Hepatocyte (in vitro differentiated cells): ENCODE measurements around the gene FCAR.
"Not testable (repeated sequence)": the region's sequence is repeated elsewhere in the genome, so short reads cannot be mapped to it uniquely, and the experiment has no call there.

Experiments used
- CTCF ChIP-seq: fragments of 200-600 bp; sonication (generic); IDR thresholded peaks from 2 replicates; pipeline ENCODE4 v1.5.1; 2016; ENCODE audit warnings: antibody characterized with exemption, mild to moderate bottlenecking; ENCODE audit not compliant: poor library complexity
- EZH2phosphoT487 ChIP-seq: fragments of 200-600 bp; sonication (generic); IDR thresholded peaks from one replicate; pipeline ENCODE4 v1.6.1; 2018; ENCODE audit warnings: antibody characterized with exemption, mild to moderate bottlenecking, low read depth, moderate library complexity; ENCODE audit not compliant: unreplicated experiment, severe bottlenecking

GRCh38 chr19:54858476-54858875 lies 15.6 kb upstream of the FCAR start:
- not testable (repeated sequence) for TF ChIP-seq EZH2phosphoT487, CTCF
